Mesodermal cell (in vitro differentiated cells): Measurements from ENCODE around the gene ANO9.

Experiments
- H3K27ac ChIP-seq: 2 replicates; pipeline ENCODE4 v1.7.0; 2013; ENCODE audit warnings: mild to moderate bottlenecking, low read depth, low read length, moderate library complexity; ENCODE audit not compliant: severe bottlenecking
- H3K36me3 ChIP-seq: 2 replicates; pipeline ENCODE4 v1.7.1; 2013; ENCODE audit warnings: mild to moderate bottlenecking, low read length, moderate library complexity; ENCODE audit not compliant: control insufficient read depth, insufficient read depth
- H3K4me1 ChIP-seq: one replicate; pipeline ENCODE4 v1.7.1; 2013; ENCODE audit warnings: mild to moderate bottlenecking, low read length; ENCODE audit not compliant: insufficient read depth, control insufficient read depth, poor library complexity, severe bottlenecking
- H3K4me3 ChIP-seq: 2 replicates; pipeline ENCODE4 v1.7.0; 2013; ENCODE audit warnings: low read length, control low read depth, mild to moderate bottlenecking; ENCODE audit not compliant: insufficient read depth, poor library complexity, severe bottlenecking; ENCODE audit errors: extremely low read depth
- H3K9me3 ChIP-seq: 2 replicates; pipeline ENCODE4 v1.7.1; 2013; ENCODE audit warnings: mild to moderate bottlenecking, low read length, moderate library complexity; ENCODE audit not compliant: control insufficient read depth
- WGBS, 2 experiments: methylation state at CpG; one replicate each; pipeline ENCODE4 v1.1.5; 2013; ENCODE audit warnings: missing lambda C conversion rate in 2 of 2; ENCODE audit not compliant: insufficient coverage in 2 of 2; 5-methylcytosine and 5-hydroxymethylcytosine counted together

ANO9 gene

GRCh38 chr11:460331-461199 is 18.8 kb upstream of the ANO9 start:
- H3K4me1 ChIP-seq, result peaks cover 12% of the 10 kb centered on the region
- H3K4me3 ChIP-seq, result no peak overlapping the region
- WGBS, 2 experiments, result 96 to 98% methylated on average over 38 to 39 of the region's 41 CpGs
- peaks cover 66% of the 10 kb centered on the region for H3K36me3 ChIP-seq
- H3K9me3 ChIP-seq, result no peaks in the 10 kb centered on the region
- H3K27ac ChIP-seq, result peak overlapping the region; percentile 62

- WGBS, 2 experiments, result 96 to 99% methylated on average over 21 to 23 of the region's 24 CpGs
- H3K36me3 ChIP-seq, result peaks cover 66% of the 10 kb centered on the region
- H3K27ac ChIP-seq, result no peak overlapping the region
- H3K4me3 ChIP-seq, result no peak overlapping the region
- H3K4me1 ChIP-seq, result peaks cover 14% of the 10 kb centered on the region
- H3K9me3 ChIP-seq, result no peaks in the 10 kb centered on the region
These were observed 17.9 kb upstream of the ANO9 start for GRCh38 chr11:459511-460220.

- Histone ChIP-seq H3K4me1 (peaks cover 14% of the 10 kb centered on the region), H3K4me3 (no peak overlapping the region), H3K36me3 (peaks cover 76% of the 10 kb centered on the region), H3K27ac (no peak overlapping the region), H3K9me3 (no peaks in the 10 kb centered on the region)
- 91 to 93% methylated on average over 22 to 23 of the region's 23 CpGs for WGBS, 2 experiments
These were observed 15.4 kb upstream of the ANO9 start for GRCh38 chr11:457111-457760.

GRCh38 chr11:456533-456932 is 14.7 kb upstream of the ANO9 start:
- no peaks in the 10 kb centered on the region for H3K9me3 ChIP-seq
- peaks cover 77% of the 10 kb centered on the region for H3K36me3 ChIP-seq
- H3K4me3 ChIP-seq, result no peak overlapping the region
- WGBS, 2 experiments, result 83 to 90% methylated on average over 5 of the region's 7 CpGs
- peaks cover 21% of the 10 kb centered on the region for H3K4me1 ChIP-seq
- no peak overlapping the region for H3K27ac ChIP-seq

- Histone ChIP-seq H3K27ac (no peak overlapping the region), H3K9me3 (no peaks in the 10 kb centered on the region), H3K4me1 (peaks cover 25% of the 10 kb centered on the region), H3K36me3 (peaks cover 74% of the 10 kb centered on the region), H3K4me3 (no peak overlapping the region)
- 92% methylated on average over 10 to 18 of the region's 23 CpGs for WGBS, 2 experiments
These were observed 13.8 kb upstream of the ANO9 start for GRCh38 chr11:455566-456147.

- Histone ChIP-seq H3K9me3 (no peaks in the 10 kb centered on the region), H3K4me3 (no peak overlapping the region), H3K36me3 (peaks cover 67% of the 10 kb centered on the region), H3K4me1 (peaks cover 19% of the 10 kb centered on the region), H3K27ac (no peak overlapping the region)
- 80 to 83% methylated on average over 12 to 14 of the region's 14 CpGs for WGBS, 2 experiments
These were observed 13.2 kb upstream of the ANO9 start for GRCh38 chr11:454801-455565.

- H3K36me3 ChIP-seq, result peaks cover 57% of the 10 kb centered on the region
- H3K27ac ChIP-seq, result no peak overlapping the region
- no peak overlapping the region for H3K4me3 ChIP-seq
- peaks cover 18% of the 10 kb centered on the region for H3K4me1 ChIP-seq
- no peaks in the 10 kb centered on the region for H3K9me3 ChIP-seq
- WGBS, 2 experiments, result 94 to 97% methylated on average over 7 to 8 of the region's 9 CpGs
These were observed 12.2 kb upstream of the ANO9 start for GRCh38 chr11:454043-454442.

- Histone ChIP-seq H3K4me1 (peaks cover 19% of the 10 kb centered on the region), H3K9me3 (no peaks in the 10 kb centered on the region), H3K4me3 (no peak overlapping the region), H3K36me3 (peaks cover 55% of the 10 kb centered on the region), H3K27ac (no peak overlapping the region)
- 97 to 98% methylated on average over 13 of the region's 13 CpGs for WGBS, 2 experiments
These were observed 11.8 kb upstream of the ANO9 start for GRCh38 chr11:453564-453963.

- peaks cover 19% of the 10 kb centered on the region for H3K4me1 ChIP-seq
- H3K9me3 ChIP-seq, result no peaks in the 10 kb centered on the region
- no peak overlapping the region for H3K27ac ChIP-seq
- no peak overlapping the region for H3K4me3 ChIP-seq
- H3K36me3 ChIP-seq, result peaks cover 55% of the 10 kb centered on the region
- 94 to 95% methylated on average over 16 to 19 of the region's 19 CpGs for WGBS, 2 experiments
These were observed 11.2 kb upstream of the ANO9 start for GRCh38 chr11:452916-453527.
